Measurements from ENCODE around the gene ZNF8.

GRCh38 chr19:58304748-58305064 is 26.0 kb downstream of the ZNF8 start:
- TF ChIP-seq CTCF (conservative IDR thresholded peaks at IDR 0.05; ENCODE audit: low read length) (no peak), EZH2phosphoT487 (IDR thresholded peaks at IDR 0.05; ENCODE audit: borderline replicate concordance) (no peak)

All from Loucy (cell line).